GM21825 (cell line): Measurements from ENCODE around the gene CD2BP2.
A peak's percentile ranks its signal among the peaks of the same experiment; 100 is the strongest.

Experiments
- ATAC-seq: cut with Tn5 transposase; IDR thresholded peaks from one replicate; pipeline ENCODE4 v1.9.1; 2021; ENCODE audit warnings: mild to moderate bottlenecking, moderate library complexity; ENCODE audit not compliant: unreplicated experiment

Gene CD2BP2

DNA sequence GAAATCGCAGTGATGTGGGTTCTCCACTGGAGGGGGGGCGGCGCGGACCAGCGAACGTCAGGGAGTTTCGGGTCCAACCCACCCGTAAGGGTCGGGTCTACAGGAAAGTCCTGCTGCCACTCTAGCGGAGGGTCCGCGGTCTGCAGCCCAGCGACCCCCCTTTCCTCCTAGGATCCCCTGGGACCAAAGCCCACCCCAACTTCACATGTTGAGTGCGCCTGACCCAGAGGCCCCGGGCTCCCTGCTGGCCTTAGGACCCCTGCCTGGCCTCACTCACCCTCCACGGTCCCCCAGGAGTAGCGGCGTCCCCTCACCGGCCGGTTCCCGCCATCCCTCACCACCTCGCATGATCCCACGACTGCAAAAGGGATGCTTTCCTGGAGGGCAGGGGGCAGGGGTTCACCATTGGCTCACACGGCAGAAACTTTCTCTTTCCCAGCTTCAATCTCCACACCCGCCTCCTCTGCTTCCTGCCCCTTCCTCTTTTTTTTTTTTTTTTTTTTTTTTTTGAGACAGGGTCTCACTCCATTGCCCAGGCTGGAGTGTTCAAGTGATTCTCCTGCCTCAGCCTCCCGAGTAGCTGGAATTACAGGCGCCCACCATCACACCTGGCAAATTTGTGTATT is 24.2 kb upstream of the CD2BP2 start:
- no peak for ATAC-seq

DNA sequence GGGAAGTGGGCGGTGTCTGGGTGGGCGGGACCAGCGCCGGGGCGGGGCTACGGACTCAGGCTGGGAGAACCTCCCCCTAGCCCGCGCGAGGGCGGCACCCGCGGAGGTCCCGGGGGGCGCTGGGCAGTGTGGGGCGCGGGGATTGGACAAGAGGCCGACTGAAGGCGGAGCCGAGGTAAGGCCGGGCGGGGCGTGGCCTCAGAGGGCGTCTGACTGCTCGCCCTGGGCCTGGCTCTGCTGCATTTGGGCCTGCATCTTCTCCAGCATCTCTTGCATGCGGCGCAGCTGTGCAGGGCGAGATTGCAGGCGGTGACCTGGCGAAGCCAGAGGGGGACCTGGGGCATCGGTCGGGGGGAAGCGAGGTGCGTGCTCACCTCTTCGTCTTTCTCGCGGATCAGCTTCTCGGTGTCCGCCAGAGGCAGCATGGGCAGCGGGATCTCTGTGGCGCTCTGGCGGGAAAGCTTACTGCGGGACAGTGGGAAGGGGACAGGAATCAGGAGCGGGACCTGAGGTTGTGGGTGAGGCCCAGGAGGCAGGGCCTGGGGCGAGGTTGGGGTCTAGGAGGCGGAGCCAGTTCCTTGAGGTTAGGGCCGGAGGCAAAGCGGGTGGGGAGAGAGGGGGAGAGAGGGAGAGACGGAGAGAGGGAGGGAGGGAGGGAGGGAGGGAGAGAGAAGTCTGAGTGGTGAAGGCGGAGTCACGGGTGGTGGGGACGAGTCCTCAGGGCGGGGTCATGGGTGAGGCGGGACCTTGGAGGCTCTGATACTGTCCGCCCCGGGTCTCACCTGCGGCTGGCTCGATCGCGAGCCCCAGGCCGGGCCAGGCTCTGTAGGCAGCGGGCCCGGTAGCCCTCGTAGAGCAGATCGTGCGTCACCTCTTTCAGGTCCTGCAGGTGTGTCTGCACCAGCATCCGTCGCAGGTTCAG is 23.4 kb upstream of the CD2BP2 start:
- ATAC-seq: peak; percentile 84

DNA sequence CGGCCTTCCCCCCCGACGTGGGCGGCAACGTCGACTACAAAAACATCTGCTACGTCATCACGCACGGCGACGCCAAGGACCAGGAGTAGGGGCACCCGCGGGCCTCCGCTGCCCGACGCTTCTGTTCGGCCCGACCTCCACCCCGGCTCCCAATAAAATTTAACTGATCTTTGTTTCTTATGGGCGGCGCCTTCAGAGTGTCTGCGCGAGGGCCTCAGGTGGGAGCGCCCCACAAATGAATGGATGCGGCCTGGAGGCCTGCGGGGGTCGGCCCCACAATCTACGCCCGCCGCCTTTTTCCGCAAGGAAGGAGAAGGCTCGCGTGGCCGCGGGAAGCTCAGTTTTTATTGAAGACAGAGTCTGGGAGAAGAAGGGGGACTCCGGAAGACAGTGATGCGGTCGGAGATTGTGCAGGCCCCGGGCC is 22.7 kb upstream of the CD2BP2 start:
- peak; percentile 21 for ATAC-seq

DNA sequence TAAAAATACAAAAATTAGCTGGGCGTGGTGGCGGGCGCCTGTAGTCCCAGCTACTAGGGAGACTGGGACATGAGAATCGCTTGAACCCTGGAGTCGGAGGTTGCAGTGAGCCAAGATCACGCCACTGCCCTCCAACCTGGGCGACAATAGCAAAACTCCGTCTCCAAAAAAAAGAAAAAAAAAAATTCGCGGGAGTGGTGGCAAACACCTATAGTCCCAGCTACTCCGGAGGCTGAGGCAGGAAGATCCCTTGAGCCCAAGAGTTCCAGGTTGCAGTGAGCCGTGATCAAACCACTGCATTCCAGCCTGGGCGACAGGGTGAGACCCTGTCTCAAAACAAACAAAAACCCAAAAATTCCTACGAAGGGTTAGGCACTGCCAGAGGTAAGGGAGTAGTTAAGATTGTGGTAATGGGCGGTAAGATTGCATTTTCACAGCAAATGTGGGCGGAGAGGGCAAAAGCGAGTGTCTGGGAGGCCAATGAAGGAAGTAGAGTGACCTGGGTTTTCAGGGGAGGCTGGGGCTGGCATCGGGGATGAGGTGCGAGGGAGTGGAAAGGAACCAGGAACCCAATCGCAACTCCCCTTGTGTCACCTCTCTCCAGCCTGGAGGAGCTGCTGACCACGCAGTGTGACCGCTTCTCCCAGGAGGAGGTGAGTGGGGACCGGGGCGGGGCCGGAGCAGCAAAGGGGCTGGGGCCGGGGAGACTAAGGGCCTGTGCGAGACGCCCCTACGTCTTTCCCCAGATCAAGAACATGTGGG is 22.1 kb upstream of the CD2BP2 start:
- no peak for ATAC-seq

DNA sequence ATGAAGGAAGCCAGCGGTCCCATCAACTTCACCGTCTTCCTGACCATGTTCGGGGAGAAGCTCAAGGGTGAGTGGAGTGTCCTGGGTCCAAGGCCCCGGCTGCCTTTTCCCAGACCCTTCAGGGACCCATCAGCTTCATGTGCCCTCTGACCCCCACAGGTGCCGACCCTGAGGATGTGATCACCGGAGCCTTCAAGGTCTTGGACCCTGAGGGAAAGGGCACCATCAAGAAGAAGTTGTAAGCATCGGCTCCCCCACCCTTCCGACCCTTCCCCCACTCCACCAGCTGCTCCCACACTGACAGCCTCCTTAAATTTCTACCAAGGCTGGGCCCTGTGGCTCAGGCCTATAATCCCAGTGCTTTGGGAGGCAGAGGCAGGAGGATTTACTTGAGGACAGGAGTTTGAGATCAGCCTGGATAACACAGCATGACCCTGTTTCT is 21.4 kb upstream of the CD2BP2 start:
- ATAC-seq: no peak

DNA sequence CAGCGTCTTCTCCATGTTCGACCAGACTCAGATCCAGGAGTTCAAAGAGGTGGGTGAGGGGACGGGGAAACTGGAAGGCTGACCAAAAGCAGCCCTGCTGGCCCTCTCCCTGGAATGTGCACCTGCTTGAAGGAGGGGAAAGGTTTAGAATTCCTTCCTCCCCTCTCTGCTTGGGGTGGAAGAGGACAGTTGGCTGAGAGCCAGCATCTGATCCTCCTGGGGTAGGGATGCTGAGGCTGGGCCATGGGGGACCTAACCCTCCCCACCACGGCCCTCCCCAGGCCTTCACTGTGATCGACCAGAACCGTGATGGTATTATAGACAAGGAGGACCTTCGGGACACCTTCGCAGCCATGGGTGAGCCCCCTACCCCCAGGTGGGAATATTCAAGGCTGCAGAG is 20.8 kb upstream of the CD2BP2 start:
- no peak for ATAC-seq

DNA sequence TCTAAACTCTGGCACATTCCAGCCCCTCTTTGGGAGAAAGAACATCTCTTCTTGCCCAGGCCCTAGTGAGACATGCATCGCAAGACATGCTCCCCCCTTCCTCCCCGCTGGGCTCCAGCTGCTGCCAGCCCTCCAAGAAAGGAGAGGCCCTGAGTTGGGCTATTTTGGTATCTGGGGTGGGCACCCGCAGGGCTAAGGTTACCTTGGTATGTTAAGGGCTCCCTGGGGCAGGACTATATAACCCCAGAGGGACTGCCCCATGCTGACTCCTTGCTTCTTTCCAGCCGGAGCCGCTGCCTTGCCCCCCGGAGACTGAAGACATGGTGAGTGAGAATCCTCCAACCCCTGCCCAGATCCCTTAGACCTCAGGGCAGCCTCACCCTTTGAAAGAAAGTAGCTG is 19.4 kb upstream of the CD2BP2 start, which contains the start of gene MYL11:
TSS of gene MYL11 (plus strand) at position 265 of the 400 bp plus-strand sequence. CDS start at position 321, 56 bp downstream.
- ATAC-seq: no peak

DNA sequence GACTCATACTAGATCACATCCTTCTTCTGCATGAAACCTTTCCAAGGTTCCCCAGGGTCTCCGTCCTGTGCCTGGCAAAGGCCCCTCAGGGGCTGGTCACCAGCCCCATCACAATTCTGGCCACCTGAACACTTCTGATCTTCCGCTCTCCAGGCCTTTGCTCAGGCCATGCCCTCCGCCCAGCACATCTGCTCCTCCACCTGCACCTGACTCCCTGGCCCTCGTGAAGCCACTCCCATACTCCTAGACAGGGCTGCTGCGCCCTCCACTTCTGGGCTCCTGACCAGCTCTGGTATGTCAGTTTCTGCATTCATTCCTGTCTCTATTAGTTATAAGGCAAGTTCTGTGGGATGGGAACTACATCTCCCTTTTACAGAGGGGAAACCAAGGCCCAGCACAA is 17.6 kb upstream of the CD2BP2 start:
- ATAC-seq: no peak

DNA sequence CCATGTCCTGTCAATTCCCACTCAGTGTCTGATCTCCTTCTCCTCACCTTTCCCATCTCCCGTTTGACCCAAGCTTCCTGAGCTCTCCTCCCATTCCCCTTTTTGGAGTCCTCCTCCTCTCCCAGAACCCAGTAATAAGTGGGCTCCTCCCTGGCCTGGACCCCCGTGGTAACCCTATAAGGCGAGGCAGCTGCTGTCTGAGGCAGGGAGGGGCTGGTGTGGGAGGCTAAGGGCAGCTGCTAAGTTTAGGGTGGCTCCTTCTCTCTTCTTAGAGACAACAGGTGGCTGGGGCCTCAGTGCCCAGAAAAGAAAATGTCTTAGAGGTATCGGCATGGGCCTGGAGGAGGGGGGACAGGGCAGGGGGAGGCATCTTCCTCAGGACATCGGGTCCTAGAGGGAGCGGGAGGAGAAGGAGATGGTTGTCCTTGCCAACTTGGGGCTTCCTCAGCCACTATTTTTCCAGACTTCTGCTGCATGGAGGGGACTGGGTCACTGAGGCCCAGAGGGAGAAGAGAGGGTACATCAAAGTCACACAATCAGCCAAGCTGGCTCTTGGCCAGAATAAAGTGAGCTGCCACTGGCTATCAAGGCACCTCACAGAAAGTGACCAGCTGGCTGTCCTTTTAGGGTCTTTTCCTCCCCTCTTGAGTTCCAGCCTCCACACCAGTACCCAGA is 17.1 kb upstream of the CD2BP2 start:
- no peak for ATAC-seq

DNA sequence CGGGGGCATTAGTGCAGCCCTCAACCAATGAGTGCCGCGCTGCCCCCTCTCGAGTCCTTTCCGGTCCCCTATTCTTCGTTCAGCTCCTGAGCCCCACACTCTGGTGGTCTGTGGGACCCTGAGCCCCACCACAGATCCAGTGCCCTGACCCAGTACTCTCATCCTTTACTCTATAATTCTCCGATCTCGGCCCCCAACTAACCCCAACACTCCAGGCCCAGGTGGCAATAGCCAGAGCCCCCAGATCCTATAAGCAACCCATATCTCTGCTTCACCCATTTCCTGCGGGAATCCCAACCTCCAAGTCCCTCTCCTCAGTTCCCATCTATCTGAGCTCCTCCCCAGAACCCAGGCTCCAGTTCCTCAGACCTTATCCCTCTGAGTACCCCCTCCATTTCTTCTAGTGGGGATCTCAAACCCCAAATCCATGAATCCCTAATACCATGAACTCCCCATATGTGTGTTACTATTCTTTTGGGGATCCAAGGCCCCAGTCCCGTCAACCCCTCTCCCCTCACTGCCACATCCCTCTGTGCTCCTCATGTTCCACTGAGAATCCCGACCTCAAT is 16.2 kb upstream of the CD2BP2 start:
- ATAC-seq: no peak

DNA sequence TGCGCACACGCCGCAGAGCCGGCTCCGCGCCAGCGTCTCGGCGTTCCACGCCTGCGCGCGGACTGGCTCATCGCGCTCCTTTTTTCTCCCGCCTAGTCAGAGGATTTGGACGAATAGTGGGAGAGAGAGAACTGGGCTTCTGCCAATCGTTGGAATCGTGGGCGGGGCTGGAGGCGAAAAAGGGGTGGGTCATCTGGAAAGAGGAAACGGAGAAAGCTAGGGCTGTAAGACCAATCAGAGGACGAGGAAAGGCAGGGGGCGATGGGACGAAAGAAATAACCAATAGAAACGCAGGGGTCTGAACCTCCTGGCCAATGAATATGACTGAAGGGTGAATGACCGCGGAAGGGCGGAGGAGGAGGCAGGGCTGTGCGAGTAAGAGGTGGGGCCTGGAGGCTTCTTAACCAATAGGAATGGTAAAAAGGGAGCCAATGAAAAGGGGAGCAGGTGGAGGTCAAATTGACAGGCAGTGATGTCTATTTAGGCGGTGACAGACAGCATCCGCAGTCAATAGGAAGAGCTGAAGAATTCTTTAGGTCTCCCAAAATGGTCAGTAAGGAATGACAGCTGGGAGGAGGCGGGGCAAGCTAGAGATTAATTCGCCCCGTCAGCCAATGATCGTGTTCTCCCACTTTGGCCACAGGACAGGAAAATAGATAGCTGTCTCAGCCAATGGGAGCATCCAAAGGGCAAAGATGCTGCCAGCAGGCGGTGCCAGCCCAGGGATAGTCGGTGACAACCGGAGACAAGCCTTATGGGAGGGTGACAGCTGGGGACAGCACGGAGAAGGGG is 15.5 kb upstream of the CD2BP2 start, which contains the start of gene TBC1D10B:
TSS of gene TBC1D10B (minus strand) at position 39 of the 792 bp plus-strand sequence. CDS start 311 bp downstream, outside the sequence.
- ATAC-seq: peak; percentile 69

DNA sequence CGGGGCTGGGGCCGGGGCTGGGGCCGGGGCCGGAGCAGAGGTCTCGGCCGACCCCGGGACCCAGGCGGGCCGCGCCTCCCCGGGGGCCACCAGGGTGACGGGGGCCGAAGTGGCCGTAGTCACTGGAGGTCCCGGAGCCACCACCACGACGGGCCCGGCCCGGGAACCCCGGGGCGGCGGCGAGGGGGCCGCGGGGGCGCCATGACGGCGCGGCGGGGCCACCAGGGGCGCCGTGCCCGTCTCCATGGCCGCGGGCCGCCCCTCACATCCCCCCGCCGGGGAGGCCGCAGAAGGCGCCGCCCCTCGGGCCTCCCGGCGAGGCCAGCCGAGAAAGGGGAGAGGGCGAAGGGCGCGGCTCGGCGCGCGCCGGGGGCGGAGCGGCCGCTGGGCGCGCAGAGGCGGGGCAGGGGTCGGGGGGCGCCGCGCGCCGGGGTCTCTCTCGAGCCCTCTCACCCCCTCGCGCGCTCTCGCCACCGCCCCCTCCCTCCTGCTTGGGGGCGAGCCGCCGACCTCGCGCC is 14.9 kb upstream of the CD2BP2 start:
- no peak for ATAC-seq

DNA sequence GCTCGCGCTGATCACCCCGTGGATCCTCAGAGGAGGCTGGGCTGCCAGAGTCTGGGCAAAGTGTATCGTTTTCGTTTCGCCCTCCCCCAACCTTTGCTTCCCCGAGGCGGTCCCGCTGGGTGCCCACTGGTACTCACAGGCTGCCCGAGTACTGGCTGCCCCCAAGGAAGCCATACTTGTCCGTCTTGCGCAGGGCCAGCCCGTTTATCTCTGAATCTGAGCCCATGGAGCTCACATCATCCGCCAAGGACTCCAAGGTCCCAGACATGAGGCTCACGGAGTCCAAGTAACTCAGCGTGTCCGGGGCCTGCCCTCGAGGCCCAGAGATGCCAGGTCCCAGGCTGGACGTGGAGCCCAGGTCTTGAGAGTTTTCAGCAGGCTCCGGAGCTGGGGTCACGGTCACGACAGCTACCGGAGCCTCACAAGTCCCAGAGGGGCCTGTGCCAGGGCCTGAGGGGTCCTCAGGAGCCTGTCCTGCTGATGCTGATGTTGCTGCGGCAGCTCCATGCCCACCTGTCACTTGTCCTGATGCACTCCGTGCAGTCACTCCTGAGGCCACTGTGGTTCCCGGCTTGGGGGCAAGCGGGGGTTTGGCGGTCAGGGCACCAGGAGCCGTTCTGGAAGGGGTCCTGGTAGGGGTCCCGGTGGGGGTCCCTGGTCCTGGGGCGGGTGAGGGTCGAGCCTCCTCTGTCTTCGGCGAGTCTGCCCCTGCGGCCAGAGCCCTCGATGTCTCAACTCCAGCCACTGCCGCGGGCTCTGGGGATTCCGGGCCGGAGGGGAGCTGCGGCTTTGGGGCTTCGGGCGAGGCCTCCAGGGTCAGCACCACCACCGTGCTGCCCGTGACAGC is 14.2 kb upstream of the CD2BP2 start:
- no peak for ATAC-seq

DNA sequence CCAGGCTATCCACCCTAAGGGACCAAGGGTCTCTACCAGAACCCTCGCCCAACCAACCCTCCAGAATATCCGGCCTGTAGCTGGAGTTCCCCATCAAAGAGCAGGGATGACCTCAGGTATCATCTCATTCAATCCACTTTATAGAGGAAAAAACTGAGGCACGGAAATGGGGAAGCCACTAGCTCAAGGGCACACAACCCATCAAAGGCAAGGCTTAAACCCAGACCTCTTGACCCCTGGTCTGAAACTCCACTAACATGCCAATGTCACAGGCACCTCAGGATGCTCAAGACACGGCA is 13.6 kb upstream of the CD2BP2 start:
- no peak for ATAC-seq

DNA sequence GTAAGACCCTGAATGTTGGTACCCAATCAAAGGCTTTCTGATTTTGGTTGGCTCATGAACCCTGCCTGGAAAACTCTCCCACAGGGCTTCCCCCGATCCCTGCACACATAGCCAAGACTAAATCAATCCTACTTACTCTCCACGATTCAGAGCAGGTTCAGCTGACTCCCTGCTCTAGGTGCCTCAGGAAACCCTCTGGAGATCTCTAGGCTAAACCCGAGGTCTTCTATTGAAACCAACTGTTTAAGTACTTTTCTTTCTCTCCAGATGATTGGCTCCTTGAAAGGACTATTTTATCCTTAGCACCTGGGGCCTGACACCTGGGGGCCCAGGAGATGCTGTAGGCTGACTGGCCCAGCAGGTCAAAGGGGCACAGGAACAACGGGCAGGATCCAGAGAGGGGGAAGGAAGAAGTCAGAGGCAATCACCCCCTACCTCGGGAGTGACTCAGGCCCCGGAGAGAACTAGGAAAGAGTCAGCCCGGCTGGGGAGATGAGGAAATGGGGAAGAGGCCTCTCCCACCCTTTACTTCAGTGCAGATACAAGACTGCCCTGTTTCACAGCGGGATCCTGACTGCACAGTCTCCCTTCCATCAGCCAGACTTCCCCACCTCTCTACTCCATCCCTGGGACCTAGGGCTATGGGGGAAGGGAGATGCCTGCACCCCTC is 13.1 kb upstream of the CD2BP2 start:
- ATAC-seq: no peak

DNA sequence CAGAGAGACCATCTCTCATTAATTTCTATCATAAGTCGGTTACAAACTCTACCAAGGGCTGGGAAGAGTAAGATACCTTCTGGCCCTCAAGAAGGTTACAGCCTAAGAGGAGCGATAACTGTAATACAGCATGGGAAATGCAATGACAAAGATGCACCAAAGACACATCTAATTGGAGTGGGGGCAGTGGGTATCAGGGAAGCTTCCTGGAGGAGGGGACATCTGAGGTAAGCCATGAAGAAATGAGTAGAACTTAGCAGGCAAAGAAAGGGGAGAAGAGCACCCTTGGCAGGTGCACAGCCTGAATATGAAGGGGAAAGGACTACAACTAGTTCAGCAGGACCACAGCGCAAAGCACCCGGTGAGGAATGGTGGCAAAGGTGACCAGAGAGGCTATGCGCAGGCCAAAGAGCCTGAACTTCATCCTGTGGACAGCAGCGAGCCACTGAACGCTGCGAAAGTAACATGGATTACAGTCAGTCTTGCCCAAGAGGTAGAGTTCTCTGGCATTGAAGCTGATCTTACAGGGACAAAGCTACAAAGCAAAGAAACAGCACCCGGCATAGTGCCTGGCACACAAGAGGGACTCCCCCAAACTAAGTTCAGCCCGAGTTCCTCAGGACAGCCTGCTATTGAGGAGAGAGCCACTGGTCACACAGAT is 12.4 kb upstream of the CD2BP2 start:
- ATAC-seq: no peak

DNA sequence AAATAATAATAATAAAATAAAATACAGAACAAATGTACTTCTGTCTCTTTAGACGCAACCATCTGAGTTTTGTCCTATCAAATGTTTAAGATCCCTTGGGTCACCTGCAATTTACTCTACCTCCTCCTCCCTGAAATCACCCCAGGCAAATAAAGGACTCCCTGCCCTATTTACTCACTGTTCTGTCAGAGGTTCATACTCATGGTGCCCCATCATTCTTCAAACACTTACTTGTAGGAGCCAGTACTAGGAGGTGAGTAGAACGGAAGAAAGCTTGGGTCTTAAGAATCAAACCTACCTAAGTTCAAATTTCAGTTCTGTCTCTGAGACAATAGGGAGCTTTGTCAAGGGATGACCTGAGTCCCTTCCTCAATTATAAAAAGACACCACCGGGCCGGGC is 11.4 kb upstream of the CD2BP2 start:
- ATAC-seq: no peak

DNA sequence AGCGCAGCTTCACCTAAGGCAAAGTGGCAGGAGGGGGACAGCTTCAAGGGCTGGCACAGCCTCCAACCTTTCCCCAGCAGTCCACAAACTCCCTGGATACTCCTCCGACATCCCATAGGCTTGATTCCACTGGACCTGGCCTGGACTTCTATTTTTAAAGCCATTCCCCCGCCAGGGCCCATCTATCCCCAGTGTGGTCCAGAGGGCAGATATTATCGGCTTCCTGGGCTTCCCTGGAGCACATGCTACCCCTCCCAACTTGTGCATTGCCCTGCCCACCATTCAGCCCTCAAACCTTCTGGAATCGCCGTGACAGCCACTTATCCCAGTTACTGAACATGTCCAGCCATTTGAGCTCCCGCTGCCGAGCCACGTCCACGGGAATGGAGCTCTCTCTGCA is 10.1 kb upstream of the CD2BP2 start:
- ATAC-seq: no peak
